Karpas-422 (cell line): ENCODE results near the gene PLA2G4E. TPM values are rescaled to one million over a fixed set of nuclear protein-coding genes. Genes with fewer than 3 reads are reported as not detected.

Experiments
- DNase-seq: peaks from one replicate; pipeline ENCODE4 v3.0.0-alpha.2; 2015
- H2AFZ ChIP-seq: fragments of 200-600 bp; sonication (generic); 2 replicates; pipeline ENCODE4 v1.6.1; 2014; ENCODE audit warnings: antibody characterized with exemption, low read length, mixed read lengths
- H3K27ac ChIP-seq: fragments of 200-600 bp; sonication (generic); 2 replicates; pipeline ENCODE4 v1.5.1; 2014; ENCODE audit warnings: mild to moderate bottlenecking, low read length, moderate library complexity
- H3K27me3 ChIP-seq: fragments of 200-600 bp; sonication (generic); 2 replicates; pipeline ENCODE4 v1.6.1; 2014; ENCODE audit warnings: low read length, mixed read lengths
- H3K36me3 ChIP-seq: fragments of 200-600 bp; sonication (generic); 2 replicates; pipeline ENCODE4 v1.6.1; 2014; ENCODE audit warnings: low read length, mixed read lengths; ENCODE audit not compliant: insufficient read depth
- H3K4me1 ChIP-seq: fragments of 200-600 bp; sonication (generic); 2 replicates; pipeline ENCODE4 v1.6.1; 2014; ENCODE audit warnings: mild to moderate bottlenecking, low read length, mixed read lengths
- H3K4me2 ChIP-seq: fragments of 200-600 bp; sonication (generic); 2 replicates; pipeline ENCODE4 v1.6.1; 2014; ENCODE audit warnings: low read length, low read depth, mild to moderate bottlenecking; ENCODE audit not compliant: poor library complexity, severe bottlenecking
- H3K4me3 ChIP-seq: fragments of 200-600 bp; sonication (generic); 2 replicates; pipeline ENCODE4 v1.5.1; 2014; ENCODE audit warnings: mild to moderate bottlenecking, antibody characterized with exemption, low read length, mixed read lengths
- H3K79me2 ChIP-seq: fragments of 200-600 bp; sonication (generic); 2 replicates; pipeline ENCODE4 v1.6.1; 2014; ENCODE audit warnings: mild to moderate bottlenecking, low read length, mixed read lengths
- H3K9ac ChIP-seq: fragments of 200-600 bp; sonication (generic); 2 replicates; pipeline ENCODE4 v1.6.0; 2014; ENCODE audit warnings: low read length
- H3K9me2 ChIP-seq: fragments of 200-600 bp; sonication (generic), shearing (Covaris generic); replicated peaks from 2 replicates; pipeline ENCODE4 v1.6.0; 2014; ENCODE audit warnings: mild to moderate bottlenecking, low read length, moderate library complexity; ENCODE audit not compliant: insufficient read depth
- H3K9me3 ChIP-seq: fragments of 300-700, 200-600 bp; sonication (generic); 2 replicates; pipeline ENCODE4 v1.6.1; 2014; ENCODE audit warnings: low read length, mixed read lengths
- H4K20me1 ChIP-seq: fragments of 200-600 bp; sonication (generic); 2 replicates; pipeline ENCODE4 v1.6.1; 2014; ENCODE audit warnings: mild to moderate bottlenecking, antibody characterized with exemption, low read length, low read depth; ENCODE audit not compliant: insufficient read depth
- total RNA-seq: library from RNA; depleted of rRNA; stranded (reverse); fragments of >200 nt; shearing (Covaris generic); gene quantifications from 2 replicates; pipeline ENCODE4 v1.2.3, GENCODE V29; 2014; ENCODE audit warnings: low replicate concordance

Gene PLA2G4E
- total RNA-seq, 1 experiment from 2014 or later: not detected

DNA sequence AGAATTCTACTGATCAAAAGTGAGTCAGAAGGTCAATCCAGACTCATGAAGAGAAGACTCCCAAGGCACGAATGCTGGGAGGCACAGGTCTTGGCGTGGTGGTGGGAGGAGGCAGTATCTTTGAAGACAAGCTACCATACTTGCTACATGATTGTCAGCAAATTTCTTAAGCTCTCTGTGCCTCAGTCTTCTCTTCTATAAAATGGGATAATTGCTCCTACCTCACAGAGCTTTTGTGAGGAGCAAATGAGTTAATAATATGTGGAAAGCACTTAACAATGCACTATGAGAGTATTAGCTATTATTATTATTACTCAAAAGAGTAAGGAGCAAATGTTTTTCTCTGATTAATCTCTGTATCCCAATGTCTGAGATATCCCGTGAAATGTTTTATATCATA is 84.7 kb downstream of the PLA2G4E start:
- H3K4me2 ChIP-seq: peak overlapping the region; percentile 57
- no peaks in the 10 kb centered on the region for H3K9me3 ChIP-seq
- peak overlapping the region; percentile 82 for H3K27ac ChIP-seq
- H2AFZ ChIP-seq: no peak overlapping the region
- H3K9me2 ChIP-seq: no peaks in the 10 kb centered on the region
- no peaks in the 10 kb centered on the region for H4K20me1 ChIP-seq
- no peaks in the 10 kb centered on the region for H3K27me3 ChIP-seq
- peaks cover 37% of the 10 kb centered on the region for H3K79me2 ChIP-seq
- H3K4me3 ChIP-seq: no peak overlapping the region
- no peak for DNase-seq
- H3K36me3 ChIP-seq: peaks cover 3% of the 10 kb centered on the region; the same call in 1 of the 2 replicates
- peaks cover 21% of the 10 kb centered on the region for H3K4me1 ChIP-seq
- peak overlapping the region; percentile 8; the same call in 1 of the 2 replicates for H3K9ac ChIP-seq

- peak; percentile 67 for DNase-seq
- Histone ChIP-seq H3K36me3 (peaks cover 3% of the 10 kb centered on the region; the same call in 1 of the 2 replicates), H3K4me3 (peak overlapping the region; percentile 31; the same call in 1 of the 2 replicates), H3K4me1 (peaks cover 26% of the 10 kb centered on the region), H3K27me3 (no peaks in the 10 kb centered on the region), H4K20me1 (no peaks in the 10 kb centered on the region), H3K9ac (peak overlapping the region; percentile 8; the same call in 1 of the 2 replicates), H2AFZ (no peak overlapping the region), H3K9me3 (no peaks in the 10 kb centered on the region), H3K79me2 (peaks cover 39% of the 10 kb centered on the region), H3K27ac (peak overlapping the region; percentile 82), H3K4me2 (peak overlapping the region; percentile 57), H3K9me2 (no peaks in the 10 kb centered on the region)
These were observed 85.2 kb downstream of the PLA2G4E start for GRCh38 chr15:41935566-41936020.

DNA sequence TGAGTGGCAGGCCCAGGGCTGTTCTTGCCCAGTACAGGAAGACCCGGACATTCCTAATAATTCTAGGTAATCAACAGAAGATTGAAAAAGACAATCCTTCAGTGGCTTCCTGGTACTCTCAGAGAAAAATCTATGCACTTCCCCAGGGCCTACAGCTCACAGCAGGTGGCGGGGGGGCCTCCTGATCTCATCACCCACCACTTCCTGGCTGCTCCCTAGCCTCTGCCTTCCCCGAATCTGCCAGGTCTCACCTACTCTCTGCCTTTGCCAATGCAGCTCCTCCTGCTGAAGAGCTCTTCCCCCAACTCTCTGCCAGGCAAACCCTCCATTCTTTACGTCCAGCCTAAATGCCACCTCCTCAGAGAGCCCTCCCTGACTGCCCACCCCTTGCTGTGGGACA is 86.0 kb downstream of the PLA2G4E start:
- H3K27ac ChIP-seq: peak overlapping the region; percentile 82
- H3K4me1 ChIP-seq: peaks cover 28% of the 10 kb centered on the region
- H3K9me3 ChIP-seq: no peaks in the 10 kb centered on the region
- H3K79me2 ChIP-seq: peaks cover 41% of the 10 kb centered on the region
- H3K9me2 ChIP-seq: no peaks in the 10 kb centered on the region
- peak; percentile 69 for DNase-seq
- H3K4me3 ChIP-seq: peak overlapping the region; percentile 31; the same call in 1 of the 2 replicates
- no peaks in the 10 kb centered on the region for H3K36me3 ChIP-seq
- no peaks in the 10 kb centered on the region for H4K20me1 ChIP-seq
- H2AFZ ChIP-seq: no peak overlapping the region
- peak overlapping the region; percentile 57 for H3K4me2 ChIP-seq
- H3K9ac ChIP-seq: peak overlapping the region; percentile 50
- H3K27me3 ChIP-seq: no peaks in the 10 kb centered on the region

GRCh38 chr15:41933771-41934170 is 87.1 kb downstream of the PLA2G4E start:
- Histone ChIP-seq H3K4me2 (no peak overlapping the region), H3K4me1 (peaks cover 38% of the 10 kb centered on the region), H3K27ac (peak overlapping the region; percentile 82; the same call in 1 of the 2 replicates), H3K79me2 (peaks cover 49% of the 10 kb centered on the region), H3K9ac (no peak overlapping the region), H2AFZ (no peak overlapping the region), H3K4me3 (no peak overlapping the region), H4K20me1 (no peaks in the 10 kb centered on the region), H3K36me3 (no peaks in the 10 kb centered on the region), H3K9me3 (no peaks in the 10 kb centered on the region), H3K9me2 (no peaks in the 10 kb centered on the region), H3K27me3 (no peaks in the 10 kb centered on the region)
- no peak for DNase-seq

GRCh38 chr15:41933326-41933725 is 87.5 kb downstream of the PLA2G4E start:
- no peak overlapping the region for H3K27ac ChIP-seq
- no peaks in the 10 kb centered on the region for H3K27me3 ChIP-seq
- H3K36me3 ChIP-seq: no peaks in the 10 kb centered on the region
- H3K4me2 ChIP-seq: no peak overlapping the region
- no peak overlapping the region for H3K4me3 ChIP-seq
- no peaks in the 10 kb centered on the region for H3K9me2 ChIP-seq
- no peak overlapping the region for H3K9ac ChIP-seq
- DNase-seq: no peak
- no peaks in the 10 kb centered on the region for H3K9me3 ChIP-seq
- H2AFZ ChIP-seq: no peak overlapping the region
- no peaks in the 10 kb centered on the region for H4K20me1 ChIP-seq
- peaks cover 42% of the 10 kb centered on the region for H3K4me1 ChIP-seq
- H3K79me2 ChIP-seq: peaks cover 52% of the 10 kb centered on the region

GRCh38 chr15:41932511-41933289 is 88.1 kb downstream of the PLA2G4E start:
- no peaks in the 10 kb centered on the region for H3K27me3 ChIP-seq
- no peak overlapping the region for H2AFZ ChIP-seq
- no peak overlapping the region for H3K4me2 ChIP-seq
- H3K9me2 ChIP-seq: no peaks in the 10 kb centered on the region
- peaks cover 58% of the 10 kb centered on the region for H3K79me2 ChIP-seq
- no peaks in the 10 kb centered on the region for H3K9me3 ChIP-seq
- no peaks in the 10 kb centered on the region for H4K20me1 ChIP-seq
- H3K4me3 ChIP-seq: no peak overlapping the region
- peaks cover 48% of the 10 kb centered on the region for H3K4me1 ChIP-seq
- H3K9ac ChIP-seq: no peak overlapping the region
- DNase-seq: no peak
- no peak overlapping the region for H3K27ac ChIP-seq
- H3K36me3 ChIP-seq: no peaks in the 10 kb centered on the region

GRCh38 chr15:41932101-41932500 is 88.7 kb downstream of the PLA2G4E start:
- Histone ChIP-seq H3K79me2 (peaks cover 58% of the 10 kb centered on the region), H2AFZ (no peak overlapping the region), H4K20me1 (no peaks in the 10 kb centered on the region), H3K4me1 (peaks cover 54% of the 10 kb centered on the region), H3K4me2 (no peak overlapping the region), H3K27ac (no peak overlapping the region), H3K9me2 (no peaks in the 10 kb centered on the region), H3K9me3 (no peaks in the 10 kb centered on the region), H3K4me3 (no peak overlapping the region), H3K36me3 (no peaks in the 10 kb centered on the region), H3K27me3 (no peaks in the 10 kb centered on the region), H3K9ac (no peak overlapping the region)
- DNase-seq: no peak
